MM.1S (cell line): Measurements from ENCODE around the gene MRPS14.

ENCODE experiments used
- EZH2 ChIP-seq: fragments of 300-600 bp; sonication (generic); optimal IDR thresholded peaks from 2 replicates; pipeline ENCODE3; 2017; ENCODE audit warnings: low read depth, mild to moderate bottlenecking, antibody characterized with exemption, low read length, mixed read lengths
- EZH2phosphoT487 ChIP-seq: fragments of 300-600 bp; sonication (generic); IDR thresholded peaks from 2 replicates; pipeline ENCODE4 v1.6.1; 2018; ENCODE audit warnings: antibody characterized with exemption, low read length
- TF ChIP-seq, protein P1 (sequence below): fragments of 300-600 bp; sonication (generic); IDR thresholded peaks from 2 replicates; pipeline ENCODE4 v1.5.1; 2016; ENCODE audit warnings: antibody characterized with exemption, low read length, mixed read lengths

GRCh38 chr1:175042650-175043049 is 19.4 kb upstream of the MRPS14 start:
- TF ChIP-seq, protein P1, sequence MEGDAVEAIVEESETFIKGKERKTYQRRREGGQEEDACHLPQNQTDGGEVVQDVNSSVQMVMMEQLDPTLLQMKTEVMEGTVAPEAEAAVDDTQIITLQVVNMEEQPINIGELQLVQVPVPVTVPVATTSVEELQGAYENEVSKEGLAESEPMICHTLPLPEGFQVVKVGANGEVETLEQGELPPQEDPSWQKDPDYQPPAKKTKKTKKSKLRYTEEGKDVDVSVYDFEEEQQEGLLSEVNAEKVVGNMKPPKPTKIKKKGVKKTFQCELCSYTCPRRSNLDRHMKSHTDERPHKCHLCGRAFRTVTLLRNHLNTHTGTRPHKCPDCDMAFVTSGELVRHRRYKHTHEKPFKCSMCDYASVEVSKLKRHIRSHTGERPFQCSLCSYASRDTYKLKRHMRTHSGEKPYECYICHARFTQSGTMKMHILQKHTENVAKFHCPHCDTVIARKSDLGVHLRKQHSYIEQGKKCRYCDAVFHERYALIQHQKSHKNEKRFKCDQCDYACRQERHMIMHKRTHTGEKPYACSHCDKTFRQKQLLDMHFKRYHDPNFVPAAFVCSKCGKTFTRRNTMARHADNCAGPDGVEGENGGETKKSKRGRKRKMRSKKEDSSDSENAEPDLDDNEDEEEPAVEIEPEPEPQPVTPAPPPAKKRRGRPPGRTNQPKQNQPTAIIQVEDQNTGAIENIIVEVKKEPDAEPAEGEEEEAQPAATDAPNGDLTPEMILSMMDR, result no peak
- TF ChIP-seq EZH2, result no peak
- no peak for TF ChIP-seq EZH2phosphoT487
